Measurements from ENCODE around the gene KCNT1. TPM values are rescaled to one million over a fixed set of nuclear protein-coding genes. Genes with fewer than 3 reads are reported as not detected.

The KCNT1 gene
- total and polyA plus RNA-seq, 10 of the 15 experiments (the other 5 are each of a cell fraction or from before 2014, with no cell fraction given), result not detected

DNA sequence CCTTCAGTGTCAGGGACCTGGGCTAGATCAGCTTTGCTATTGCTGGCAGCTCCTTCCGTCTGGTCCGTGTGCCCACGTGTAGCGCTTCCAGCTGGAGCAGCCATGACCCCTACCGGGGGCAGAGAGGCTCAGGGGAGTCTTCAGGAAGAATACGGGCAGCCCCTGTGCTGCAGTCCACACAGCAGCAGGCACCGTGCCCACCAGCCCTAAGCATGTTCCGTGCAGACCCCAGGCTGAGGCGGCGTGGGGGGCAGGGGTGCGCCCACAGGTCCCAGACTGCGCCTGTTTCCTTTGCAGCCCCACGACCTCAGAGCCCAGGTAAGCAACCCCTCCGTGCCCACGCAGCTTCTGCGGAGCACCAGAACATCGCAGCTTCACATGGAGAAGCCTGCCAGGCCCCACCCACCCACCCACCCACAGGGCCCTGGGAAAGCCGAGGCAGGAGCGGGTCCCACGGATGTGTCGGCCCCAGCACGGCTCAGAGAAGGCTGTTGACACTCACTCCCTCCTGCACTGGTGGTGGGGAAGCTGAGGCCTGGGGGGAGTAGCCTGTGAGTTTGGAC, 83.1 kb downstream of the KCNT1 start:
- 71% methylated on average over 20 of the region's 22 CpGs for WGBS (ENCODE audit: insufficient coverage, insufficient replicate concordance, low lambda C conversion rate, missing lambda C conversion rate)
- ATAC-seq (no peak), DNase-seq (ENCODE audit: low read depth, low spot score) (no peak), FAIRE-seq (no peak)
- in situ Hi-C loops (cut with MboI) (no loop called here), intact Hi-C loops (cut with micrococcal nuclease; ENCODE audit: unreplicated experiment) (no loop called here)
- TF ChIP-seq TBL1XR1 (IDR thresholded peaks at IDR 0.05; ENCODE audit: low read depth, low read length) (no peak), KAT2A (conservative IDR thresholded peaks at IDR 0.05; ENCODE audit: control insufficient read depth, low read depth, low read length) (no peak), YY1 (IDR thresholded peaks at IDR 0.05; ENCODE audit: low read depth, low read length) (no peak), RFX5 (IDR thresholded peaks at IDR 0.05; ENCODE audit: low read depth, low read length) (no peak), MEF2B (IDR thresholded peaks at IDR 0.05; ENCODE audit: partially characterized antibody, poor library complexity, severe bottlenecking) (no peak), SREBF2 (IDR thresholded peaks at IDR 0.05; ENCODE audit: low read length) (no peak), TCF3 (IDR thresholded peaks at IDR 0.05; ENCODE audit: borderline replicate concordance, insufficient read depth, low read depth, low read length) (no peak), ESRRA (IDR thresholded peaks at IDR 0.05; ENCODE audit: low read length) (no peak), DPF2 (IDR thresholded peaks at IDR 0.05) (no peak), RAD21 (IDR thresholded peaks at IDR 0.05; ENCODE audit: insufficient read depth, low read depth, low read length) (no peak), SIN3A (IDR thresholded peaks at IDR 0.05; ENCODE audit: low read depth, low read length) (no peak), FOXK2 (IDR thresholded peaks at IDR 0.05) (no peak), NFXL1 (IDR thresholded peaks at IDR 0.05; ENCODE audit: borderline replicate concordance) (no peak), ZZZ3 (IDR thresholded peaks at IDR 0.05; ENCODE audit: control insufficient read depth, insufficient read length, low read depth) (no peak), MYB (IDR thresholded peaks at IDR 0.05; ENCODE audit: borderline replicate concordance, low read depth, low read length) (no peak), EP300 (IDR thresholded peaks at IDR 0.05; ENCODE audit: borderline replicate concordance in 1 of 2, control insufficient read depth in 1 of 2, low read depth in 2 of 2, low read length in 2 of 2) (no peak), EGR1 (IDR thresholded peaks at IDR 0.05; ENCODE audit: borderline replicate concordance in 1 of 2, low read depth in 2 of 2, low read length in 2 of 2) (no peak)
- TF ChIP-seq, protein P1, sequence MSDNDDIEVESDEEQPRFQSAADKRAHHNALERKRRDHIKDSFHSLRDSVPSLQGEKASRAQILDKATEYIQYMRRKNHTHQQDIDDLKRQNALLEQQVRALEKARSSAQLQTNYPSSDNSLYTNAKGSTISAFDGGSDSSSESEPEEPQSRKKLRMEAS (IDR thresholded peaks at IDR 0.05; ENCODE audit: low read depth, low read length), result no peak
- TF ChIP-seq, protein P2, sequence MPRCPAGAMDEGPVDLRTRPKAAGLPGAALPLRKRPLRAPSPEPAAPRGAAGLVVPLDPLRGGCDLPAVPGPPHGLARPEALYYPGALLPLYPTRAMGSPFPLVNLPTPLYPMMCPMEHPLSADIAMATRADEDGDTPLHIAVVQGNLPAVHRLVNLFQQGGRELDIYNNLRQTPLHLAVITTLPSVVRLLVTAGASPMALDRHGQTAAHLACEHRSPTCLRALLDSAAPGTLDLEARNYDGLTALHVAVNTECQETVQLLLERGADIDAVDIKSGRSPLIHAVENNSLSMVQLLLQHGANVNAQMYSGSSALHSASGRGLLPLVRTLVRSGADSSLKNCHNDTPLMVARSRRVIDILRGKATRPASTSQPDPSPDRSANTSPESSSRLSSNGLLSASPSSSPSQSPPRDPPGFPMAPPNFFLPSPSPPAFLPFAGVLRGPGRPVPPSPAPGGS (IDR thresholded peaks at IDR 0.05; ENCODE audit: borderline replicate concordance, insufficient read depth, low read depth, low read length, poor library complexity, severe bottlenecking), result no peak
- TF ChIP-seq, protein P3, sequence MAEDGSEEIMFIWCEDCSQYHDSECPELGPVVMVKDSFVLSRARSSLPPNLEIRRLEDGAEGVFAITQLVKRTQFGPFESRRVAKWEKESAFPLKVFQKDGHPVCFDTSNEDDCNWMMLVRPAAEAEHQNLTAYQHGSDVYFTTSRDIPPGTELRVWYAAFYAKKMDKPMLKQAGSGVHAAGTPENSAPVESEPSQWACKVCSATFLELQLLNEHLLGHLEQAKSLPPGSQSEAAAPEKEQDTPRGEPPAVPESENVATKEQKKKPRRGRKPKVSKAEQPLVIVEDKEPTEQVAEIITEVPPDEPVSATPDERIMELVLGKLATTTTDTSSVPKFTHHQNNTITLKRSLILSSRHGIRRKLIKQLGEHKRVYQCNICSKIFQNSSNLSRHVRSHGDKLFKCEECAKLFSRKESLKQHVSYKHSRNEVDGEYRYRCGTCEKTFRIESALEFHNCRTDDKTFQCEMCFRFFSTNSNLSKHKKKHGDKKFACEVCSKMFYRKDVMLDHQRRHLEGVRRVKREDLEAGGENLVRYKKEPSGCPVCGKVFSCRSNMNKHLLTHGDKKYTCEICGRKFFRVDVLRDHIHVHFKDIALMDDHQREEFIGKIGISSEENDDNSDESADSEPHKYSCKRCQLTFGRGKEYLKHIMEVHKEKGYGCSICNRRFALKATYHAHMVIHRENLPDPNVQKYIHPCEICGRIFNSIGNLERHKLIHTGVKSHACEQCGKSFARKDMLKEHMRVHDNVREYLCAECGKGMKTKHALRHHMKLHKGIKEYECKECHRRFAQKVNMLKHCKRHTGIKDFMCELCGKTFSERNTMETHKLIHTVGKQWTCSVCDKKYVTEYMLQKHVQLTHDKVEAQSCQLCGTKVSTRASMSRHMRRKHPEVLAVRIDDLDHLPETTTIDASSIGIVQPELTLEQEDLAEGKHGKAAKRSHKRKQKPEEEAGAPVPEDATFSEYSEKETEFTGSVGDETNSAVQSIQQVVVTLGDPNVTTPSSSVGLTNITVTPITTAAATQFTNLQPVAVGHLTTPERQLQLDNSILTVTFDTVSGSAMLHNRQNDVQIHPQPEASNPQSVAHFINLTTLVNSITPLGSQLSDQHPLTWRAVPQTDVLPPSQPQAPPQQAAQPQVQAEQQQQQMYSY (CRISPR knock-in tag; IDR thresholded peaks at IDR 0.05), result no peak
- no peaks in the 10 kb centered on the region for H3K79me2 ChIP-seq (ENCODE audit: control insufficient read depth, insufficient read depth, low read length)
- no peak overlapping the region for H3K9ac ChIP-seq (ENCODE audit: control insufficient read depth, insufficient read depth, low read length)
- no peaks in the 10 kb centered on the region for H3K9me3 ChIP-seq (replicated peaks; ENCODE audit: control insufficient read depth, insufficient read depth, low read length)
- H3K4me3 ChIP-seq, result no peak overlapping the region
- SMC1A ChIA-PET (ENCODE audit: uncharacterized antibody, unreplicated experiment), result no interaction called here
- CTCF ChIA-PET, result no interaction called here
- H3K27ac ChIP-seq (ENCODE audit: control insufficient read depth, insufficient read depth), result no peak overlapping the region
- POLR2A ChIA-PET, result no interaction called here
- BruUV-seq (replicated peaks), result no TSS peak
- RAD21 ChIA-PET (ENCODE audit: unreplicated experiment), result no interaction called here
- H3K4me2 ChIP-seq (ENCODE audit: control insufficient read depth, insufficient read depth), result no peak overlapping the region
- H3K27me3 ChIP-seq (replicated peaks in 1 of 2; ENCODE audit: control insufficient read depth in 2 of 2, insufficient read depth in 2 of 2, low read length in 1 of 2), result no peaks in the 10 kb centered on the region
- no peaks in the 10 kb centered on the region for H3K4me1 ChIP-seq (ENCODE audit: control insufficient read depth, insufficient read depth, low read length)
- no peaks in the 10 kb centered on the region for H3K36me3 ChIP-seq (ENCODE audit: control insufficient read depth in 2 of 2, insufficient read depth in 2 of 2, low read length in 1 of 2)
- H4K20me1 ChIP-seq (ENCODE audit: control insufficient read depth, insufficient read depth), result no peaks in the 10 kb centered on the region
- H2AFZ ChIP-seq (ENCODE audit: control insufficient read depth, low read depth, low read length), result no peak overlapping the region

Data from GM12878 (cell line).